Type B pancreatic cell (in vitro differentiated cells): ENCODE data around the gene TGFBR3. TPM values are rescaled to one million over a fixed set of nuclear protein-coding genes. Genes with fewer than 3 reads are reported as not detected.

Experiments used
- DNase-seq: peaks from one replicate; pipeline ENCODE4 v3.0.0; 2021; ENCODE audit warnings: mixed read lengths; ENCODE audit not compliant: unreplicated experiment; ENCODE audit errors: extremely low spot score
- H3K27ac Mint-ChIP-seq: 2 replicates; pipeline ENCODE4 v1.8.0; 2021; ENCODE audit warnings: mild to moderate bottlenecking, mixed read lengths
- H3K27me3 Mint-ChIP-seq: 2 replicates; pipeline ENCODE4 v1.8.0; 2021; ENCODE audit warnings: mixed read lengths
- H3K36me3 Mint-ChIP-seq: 2 replicates; pipeline ENCODE4 v1.8.0; 2021; ENCODE audit warnings: mixed read lengths
- H3K4me1 Mint-ChIP-seq: one replicate; pipeline ENCODE4 v1.8.0; 2021; ENCODE audit warnings: mixed read lengths; ENCODE audit not compliant: unreplicated experiment
- H3K4me3 Mint-ChIP-seq: 2 replicates; pipeline ENCODE4 v1.8.0; 2021; ENCODE audit warnings: mild to moderate bottlenecking, mixed read lengths
- H3K9me3 Mint-ChIP-seq: 2 replicates; pipeline ENCODE4 v1.8.0; 2021; ENCODE audit warnings: mixed read lengths
- total RNA-seq: library from RNA; stranded (reverse); gene quantifications from 2 replicates; pipeline ENCODE4 v1.2.1, GENCODE V29; 2021; ENCODE audit warnings: low replicate concordance
- TF ChIP-seq, protein P1 (sequence below): fragments of 200-600 bp; sonication (generic); conservative IDR thresholded peaks from 2 replicates; pipeline ENCODE4 v1.5.0; 2021; ENCODE audit warnings: antibody characterized with exemption, mild to moderate bottlenecking

Gene TGFBR3
- total RNA-seq, 1 donor from 2014 or later, result 33.5 TPM

DNA sequence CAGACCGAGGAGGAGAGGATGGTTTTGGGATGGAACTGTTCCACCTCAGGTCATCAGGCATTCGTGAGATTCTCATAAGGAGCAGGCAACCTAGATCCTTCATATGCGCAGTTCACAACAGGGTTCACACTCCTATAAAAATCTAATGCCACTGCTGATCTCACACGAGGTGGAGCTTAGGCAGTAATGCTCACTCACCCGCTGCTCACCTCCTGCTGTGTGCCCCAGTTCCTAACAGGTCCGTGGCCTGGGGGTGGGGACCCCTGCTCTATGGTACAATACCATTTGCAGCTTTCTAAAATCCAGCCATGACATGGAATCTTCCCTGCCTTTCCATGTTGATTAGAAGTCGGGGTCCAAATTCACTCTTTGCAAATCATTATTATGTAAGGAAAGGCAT is 72.1 kb downstream of the TGFBR3 start:
- H3K4me3 Mint-ChIP-seq, result no peak overlapping the region

DNA sequence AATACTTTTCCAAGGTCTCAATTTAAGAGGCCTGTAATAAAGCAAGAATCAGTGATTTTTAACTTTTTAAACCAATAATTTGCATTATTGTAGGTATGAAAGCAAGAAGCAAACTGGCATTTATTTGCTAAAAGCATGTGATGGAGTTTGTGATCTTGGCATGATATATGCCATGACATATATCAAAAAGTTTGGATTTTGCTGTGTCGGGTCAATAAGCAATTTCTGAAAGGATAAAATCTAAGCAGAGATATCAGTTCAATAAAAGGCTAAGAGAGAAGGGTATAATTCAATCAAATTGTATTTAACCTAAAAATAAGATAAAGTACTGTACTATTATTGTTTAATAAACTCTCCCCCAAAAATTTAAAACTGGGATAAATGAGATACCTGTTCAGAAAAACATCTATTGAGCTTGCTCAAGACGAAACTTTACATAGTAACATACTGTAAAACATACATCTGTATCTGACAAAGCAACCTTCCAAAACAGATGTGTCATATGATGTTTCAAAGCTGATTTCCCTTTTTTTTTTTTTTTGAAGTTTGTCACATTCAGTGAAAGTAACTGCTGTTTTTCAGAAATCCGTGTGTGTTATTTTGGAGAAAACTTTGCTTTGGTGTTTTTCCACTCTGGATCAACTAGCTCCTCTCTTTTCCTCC is 74.5 kb downstream of the TGFBR3 start:
- Mint-ChIP-seq H3K27me3 (no peaks in the 10 kb centered on the region), H3K9me3 (no peaks in the 10 kb centered on the region), H3K4me1 (peaks cover 36% of the 10 kb centered on the region), H3K27ac (no peak overlapping the region), H3K4me3 (no peak overlapping the region), H3K36me3 (no peaks in the 10 kb centered on the region)
- TF ChIP-seq, protein P1, sequence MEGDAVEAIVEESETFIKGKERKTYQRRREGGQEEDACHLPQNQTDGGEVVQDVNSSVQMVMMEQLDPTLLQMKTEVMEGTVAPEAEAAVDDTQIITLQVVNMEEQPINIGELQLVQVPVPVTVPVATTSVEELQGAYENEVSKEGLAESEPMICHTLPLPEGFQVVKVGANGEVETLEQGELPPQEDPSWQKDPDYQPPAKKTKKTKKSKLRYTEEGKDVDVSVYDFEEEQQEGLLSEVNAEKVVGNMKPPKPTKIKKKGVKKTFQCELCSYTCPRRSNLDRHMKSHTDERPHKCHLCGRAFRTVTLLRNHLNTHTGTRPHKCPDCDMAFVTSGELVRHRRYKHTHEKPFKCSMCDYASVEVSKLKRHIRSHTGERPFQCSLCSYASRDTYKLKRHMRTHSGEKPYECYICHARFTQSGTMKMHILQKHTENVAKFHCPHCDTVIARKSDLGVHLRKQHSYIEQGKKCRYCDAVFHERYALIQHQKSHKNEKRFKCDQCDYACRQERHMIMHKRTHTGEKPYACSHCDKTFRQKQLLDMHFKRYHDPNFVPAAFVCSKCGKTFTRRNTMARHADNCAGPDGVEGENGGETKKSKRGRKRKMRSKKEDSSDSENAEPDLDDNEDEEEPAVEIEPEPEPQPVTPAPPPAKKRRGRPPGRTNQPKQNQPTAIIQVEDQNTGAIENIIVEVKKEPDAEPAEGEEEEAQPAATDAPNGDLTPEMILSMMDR, result no peak
- no peak for DNase-seq

More for the DNA sequence above, 72.1 kb downstream of the TGFBR3 start:
- Mint-ChIP-seq H3K27me3 (no peaks in the 10 kb centered on the region), H3K4me1 (peaks cover 43% of the 10 kb centered on the region), H3K27ac (no peak overlapping the region), H3K9me3 (no peaks in the 10 kb centered on the region), H3K36me3 (no peaks in the 10 kb centered on the region)
- TF ChIP-seq, protein P1, result no peak
- DNase-seq, result no peak

DNA sequence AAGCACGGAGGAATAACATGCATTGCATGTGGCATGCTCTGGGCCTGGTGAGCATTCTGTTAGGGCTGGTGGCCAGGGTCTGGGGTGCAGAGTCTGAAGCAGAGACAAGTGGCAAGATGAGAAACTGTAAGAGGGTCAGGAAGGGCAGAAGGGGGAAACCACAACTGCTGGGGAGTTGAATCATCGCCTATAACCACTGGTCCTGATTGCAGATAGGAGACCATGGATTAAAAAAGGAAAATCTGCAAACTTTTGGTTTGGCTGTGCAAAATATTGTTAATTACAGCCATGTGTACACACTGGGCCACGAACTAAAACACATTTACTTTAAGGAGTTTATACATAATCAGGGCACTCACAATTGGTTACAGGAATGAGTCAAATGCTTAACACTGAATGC is 76.6 kb downstream of the TGFBR3 start:
- Mint-ChIP-seq H3K27ac (no peak overlapping the region), H3K36me3 (no peaks in the 10 kb centered on the region), H3K4me3 (no peak overlapping the region), H3K9me3 (no peaks in the 10 kb centered on the region), H3K27me3 (no peaks in the 10 kb centered on the region), H3K4me1 (peaks cover 42% of the 10 kb centered on the region)
- TF ChIP-seq, protein P1, result no peak
- no peak for DNase-seq

DNA sequence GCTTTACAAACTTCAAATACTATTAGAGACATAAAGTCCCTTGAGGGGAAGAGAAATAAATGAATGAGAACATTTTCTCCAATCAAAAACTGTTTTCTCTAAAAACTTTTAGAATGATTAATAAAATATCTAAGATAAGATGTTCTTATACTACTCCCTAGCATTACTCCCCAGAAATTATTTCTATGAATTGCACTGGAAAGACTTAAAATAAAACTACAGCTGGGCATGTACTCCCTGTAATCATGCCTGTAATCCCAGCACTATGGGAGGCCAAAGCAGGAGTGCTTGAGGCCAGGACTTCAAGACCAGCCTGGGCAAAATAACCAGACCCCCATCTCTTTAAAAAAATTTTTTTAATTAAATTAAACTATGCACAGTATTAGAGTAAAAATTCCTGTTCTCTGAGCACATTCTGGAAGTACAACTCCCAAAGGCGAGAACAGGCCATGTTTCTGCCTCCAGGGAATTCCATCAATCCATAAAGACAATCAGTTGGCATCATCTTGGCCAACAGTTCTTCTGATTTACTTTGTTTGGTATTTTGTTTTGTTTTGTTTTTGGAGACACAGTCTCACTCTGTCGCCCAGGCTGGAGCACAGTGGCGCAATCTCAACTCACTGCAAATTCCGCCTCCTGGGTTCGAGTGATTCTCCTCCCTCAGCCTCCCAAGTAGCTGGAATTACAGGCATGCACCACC is 77.9 kb downstream of the TGFBR3 start:
- no peak for DNase-seq
- Mint-ChIP-seq H3K4me3 (no peak overlapping the region), H3K9me3 (no peaks in the 10 kb centered on the region), H3K27me3 (no peaks in the 10 kb centered on the region), H3K4me1 (peaks cover 51% of the 10 kb centered on the region), H3K27ac (no peak overlapping the region), H3K36me3 (no peaks in the 10 kb centered on the region)
- TF ChIP-seq, protein P1, result no peak

DNA sequence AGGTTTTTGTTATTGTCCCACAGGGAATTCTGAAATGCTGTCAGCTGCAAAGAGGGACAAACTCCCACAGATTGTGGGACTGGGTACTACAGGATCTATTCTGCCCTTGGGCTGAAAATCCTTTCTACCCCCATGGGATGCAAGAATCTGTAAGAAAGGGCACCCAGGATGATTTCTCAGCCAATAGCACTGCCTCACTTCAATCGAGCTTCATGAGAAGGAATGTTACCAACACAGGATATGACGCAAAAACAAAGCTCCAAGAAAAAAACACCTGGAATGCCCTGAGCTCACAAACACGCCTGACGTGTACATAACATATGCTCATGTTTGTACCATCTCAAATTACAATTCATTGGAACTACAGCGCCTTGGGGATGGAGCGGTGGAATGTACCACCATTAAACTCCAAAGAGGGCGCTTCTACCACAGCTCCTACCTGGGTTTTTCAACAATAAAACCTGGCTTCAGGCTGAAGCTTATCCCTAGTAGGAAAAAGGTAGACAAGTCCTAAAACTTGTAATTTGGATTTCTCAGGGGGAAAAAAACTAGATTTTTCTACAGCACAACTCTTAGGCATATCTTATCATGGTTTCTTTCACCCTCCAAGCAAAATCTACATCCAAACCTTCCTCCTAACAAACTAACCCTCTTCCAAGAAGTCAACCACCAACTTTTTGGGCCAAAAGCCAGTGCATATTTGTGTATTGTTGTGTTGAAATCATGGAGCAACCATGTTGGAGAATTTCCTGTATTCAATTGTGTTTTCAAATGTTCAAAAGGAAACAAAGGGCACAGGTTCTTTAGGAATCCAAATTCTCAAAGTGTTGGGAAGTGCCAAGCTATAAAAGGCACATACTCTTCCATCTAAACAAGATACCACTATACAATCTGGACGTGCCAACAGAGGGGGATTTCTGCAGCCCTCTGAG is 78.9 kb downstream of the TGFBR3 start:
- TF ChIP-seq, protein P1, result no peak
- Mint-ChIP-seq H3K27ac (no peak overlapping the region), H3K9me3 (no peaks in the 10 kb centered on the region), H3K36me3 (no peaks in the 10 kb centered on the region), H3K27me3 (no peaks in the 10 kb centered on the region), H3K4me1 (peaks cover 49% of the 10 kb centered on the region), H3K4me3 (no peak overlapping the region)
- no peak for DNase-seq
